ENCODE data around the gene SLC14A1. TPM values are rescaled to one million over a fixed set of nuclear protein-coding genes. Genes with fewer than 3 reads are reported as not detected.

Gene SLC14A1
- total RNA-seq, 2 experiments from 2014 or later = 5.2 to 5.3 TPM

GRCh38 chr18:45783097-45784075, 59.4 kb downstream of the SLC14A1 start:
- Mint-ChIP-seq H3K36me3 (ENCODE audit: low read depth) (no peaks in the 10 kb centered on the region), H3K27ac (no peak overlapping the region), H3K9me3 (no peaks in the 10 kb centered on the region), H3K4me1 (ENCODE audit: low read depth) (no peaks in the 10 kb centered on the region), H3K27me3 (peaks cover 9% of the 10 kb centered on the region), H3K4me3 (no peak overlapping the region)
- Histone ChIP-seq H3K27ac (ENCODE audit: low read depth in 1 of 2, low read length in 2 of 2) (no peak overlapping the region), H3K36me3 (ENCODE audit: insufficient read depth, low read length) (no peaks in the 10 kb centered on the region), H3K4me3 (ENCODE audit: low read length) (no peak overlapping the region), H3K27me3 (ENCODE audit: control insufficient read depth in 1 of 2, insufficient read depth in 2 of 2, low read length in 2 of 2) (peaks cover 0 to 7% of the 10 kb centered on the region in 2 experiments), H3K9me3 (ENCODE audit: control insufficient read depth in 1 of 2, insufficient read depth in 1 of 2, low read length in 2 of 2) (no peaks in the 10 kb centered on the region), H3K4me1 (ENCODE audit: insufficient read depth, low read length) (peaks cover 13% of the 10 kb centered on the region)
- ChIA-PET CTCF (no interaction called here), POLR2A (no interaction called here)
- intact Hi-C loops (cut with DNase I, micrococcal nuclease) = no loop called here
- DNase-seq (no peak), ATAC-seq (ENCODE audit: poor library complexity) (no peak)
- no peak for TF ChIP-seq CTCF (IDR thresholded peaks at IDR 0.05)

GRCh38 chr18:45785134-45785533, 61.2 kb downstream of the SLC14A1 start:
- peaks cover 13% of the 10 kb centered on the region for H3K4me1 ChIP-seq (ENCODE audit: insufficient read depth, low read length)
- Mint-ChIP-seq H3K4me1 (ENCODE audit: low read depth) (no peaks in the 10 kb centered on the region), H3K27ac (no peak overlapping the region), H3K27me3 (no peaks in the 10 kb centered on the region), H3K9me3 (no peaks in the 10 kb centered on the region), H3K36me3 (ENCODE audit: low read depth) (no peaks in the 10 kb centered on the region), H3K4me3 (no peak overlapping the region)
- DNase-seq (peak in 2 of 14 experiments; percentile 20 to 68), ATAC-seq (ENCODE audit: poor library complexity) (no peak)
- H3K27me3 ChIP-seq (ENCODE audit: control insufficient read depth in 1 of 2, insufficient read depth in 2 of 2, low read length in 2 of 2) = peaks cover 0 to 7% of the 10 kb centered on the region in 2 experiments
- no peaks in the 10 kb centered on the region for H3K9me3 ChIP-seq (ENCODE audit: control insufficient read depth in 1 of 2, insufficient read depth in 1 of 2, low read length in 2 of 2)
- H3K27ac ChIP-seq (ENCODE audit: low read depth in 1 of 2, low read length in 2 of 2) = no peak overlapping the region
- TF ChIP-seq CTCF (IDR thresholded peaks at IDR 0.05) = no peak
- ChIA-PET POLR2A (no interaction called here), CTCF (no interaction called here)
- no peak overlapping the region for H3K4me3 ChIP-seq (ENCODE audit: low read length)
- no peaks in the 10 kb centered on the region for H3K36me3 ChIP-seq (ENCODE audit: insufficient read depth, low read length)
- intact Hi-C loops (cut with DNase I, micrococcal nuclease) = no loop called here

- Mint-ChIP-seq H3K36me3 (ENCODE audit: low read depth) (no peaks in the 10 kb centered on the region), H3K9me3 (no peaks in the 10 kb centered on the region), H3K27ac (no peak overlapping the region), H3K27me3 (no peaks in the 10 kb centered on the region), H3K4me1 (ENCODE audit: low read depth) (no peaks in the 10 kb centered on the region), H3K4me3 (no peak overlapping the region)
- CTCF ChIA-PET = no interaction called here
- no peak overlapping the region for H3K4me3 ChIP-seq (ENCODE audit: low read length)
- no peaks in the 10 kb centered on the region for H3K27me3 ChIP-seq (ENCODE audit: control insufficient read depth in 1 of 2, insufficient read depth in 2 of 2, low read length in 2 of 2)
- no peak for TF ChIP-seq CTCF (IDR thresholded peaks at IDR 0.05)
- no peaks in the 10 kb centered on the region for H3K36me3 ChIP-seq (ENCODE audit: insufficient read depth, low read length)
- ATAC-seq (ENCODE audit: poor library complexity) (no peak), DNase-seq (no peak)
- no peak overlapping the region for H3K27ac ChIP-seq (ENCODE audit: low read depth in 1 of 2, low read length in 2 of 2)
- peaks cover 13% of the 10 kb centered on the region for H3K4me1 ChIP-seq (ENCODE audit: insufficient read depth, low read length)
- POLR2A ChIA-PET = no interaction called here
- intact Hi-C loops (cut with DNase I, micrococcal nuclease) = no loop called here
- no peaks in the 10 kb centered on the region for H3K9me3 ChIP-seq (ENCODE audit: control insufficient read depth in 1 of 2, insufficient read depth in 1 of 2, low read length in 2 of 2)
Measured at GRCh38 chr18:45786941-45787340, 63.0 kb downstream of the SLC14A1 start.
